ENCODE measurements around the gene MADD.

Gene MADD
- total RNA-seq: 172 to 181 reads per million in 2 donors

GRCh38 chr11:47269829-47270305 lies at the start of gene MADD:
MADD (plus strand) TSS chr11:47270133.
- peak; percentile 89 for DNase-seq

GRCh38 chr11:47220401-47220821 lies 49.5 kb upstream of the MADD start:
- no peak for DNase-seq

- DNase-seq: no peak
Measured at GRCh38 chr11:47222696-47223095, 47.2 kb upstream of the MADD start.

- no peak for DNase-seq
Measured at GRCh38 chr11:47225552-47226400, 44.2 kb upstream of the MADD start.

GRCh38 chr11:47229161-47229560 lies 40.8 kb upstream of the MADD start:
- no peak for DNase-seq

- no peak for DNase-seq
Measured at GRCh38 chr11:47233051-47233450, 36.9 kb upstream of the MADD start.

GRCh38 chr11:47233989-47234668 lies 35.8 kb upstream of the MADD start:
- DNase-seq: no peak

GRCh38 chr11:47234669-47235100 lies 35.2 kb upstream of the MADD start:
- DNase-seq: no peak

- DNase-seq: no peak
Measured at GRCh38 chr11:47235163-47235562, 34.8 kb upstream of the MADD start.

GRCh38 chr11:47236482-47236881 lies 33.5 kb upstream of the MADD start:
- no peak for DNase-seq

GRCh38 chr11:47239852-47240251 lies 30.1 kb upstream of the MADD start:
- no peak for DNase-seq

- no peak for DNase-seq
Measured at GRCh38 chr11:47241841-47242301, 28.1 kb upstream of the MADD start.

GRCh38 chr11:47242596-47243192 lies 27.2 kb upstream of the MADD start:
- DNase-seq: no peak

GRCh38 chr11:47243454-47243853 lies 26.5 kb upstream of the MADD start:
- no peak for DNase-seq

GRCh38 chr11:47244448-47245350 lies 25.2 kb upstream of the MADD start:
- no peak for DNase-seq

- no peak for DNase-seq
Measured at GRCh38 chr11:47245611-47246357, 24.1 kb upstream of the MADD start.

- no peak for DNase-seq
Measured at GRCh38 chr11:47247502-47247901, 22.4 kb upstream of the MADD start.

- DNase-seq: no peak
Measured at GRCh38 chr11:47248304-47248663, 21.6 kb upstream of the MADD start.

- peak; percentile 63 for DNase-seq
Measured at GRCh38 chr11:47248664-47249377, 21.1 kb upstream of the MADD start, which contains the start of gene ACP2. ACP2 (minus strand) TSS chr11:47248814; CDS start chr11:47248789, 25 bp downstream.

- DNase-seq: no peak
Measured at GRCh38 chr11:47249378-47249715, 20.6 kb upstream of the MADD start.

- no peak for DNase-seq
Measured at GRCh38 chr11:47251751-47252150, 18.2 kb upstream of the MADD start.
